PC-9 (cell line): ENCODE data around the gene PDE3A. TPM values are rescaled to one million over a fixed set of nuclear protein-coding genes. Genes with fewer than 3 reads are reported as not detected.

ENCODE experiments used
- BruUV-seq: library from RNA; stranded (reverse); fragments of 400-500 nt; replicated peaks from 2 replicates; lab custom pipeline; 2021; lab: Mats Ljungman, UMichigan
- CTCF ChIA-PET: fragments of 300-600 bp; sonication (Branson Sonifier 250); formaldehyde crosslinking; loops from one replicate; lab custom pipeline; 2022; ENCODE audit warnings: antibody characterized with exemption; lab: Charles Lee
- POLR2A ChIA-PET: fragments of 300-600 bp; sonication (Branson Sonifier 250); formaldehyde crosslinking; loops from one replicate; lab custom pipeline; 2022; ENCODE audit warnings: antibody characterized with exemption; ENCODE audit not compliant: unreplicated experiment; lab: Charles Lee
- DNase-seq, 2 experiments: peaks; one replicate each; pipeline versions ENCODE4 v3.0.0 to v3.0.0-alpha.2; 2015 to 2022; ENCODE audit warnings: mixed read lengths in 1 of 2
- H2AFZ ChIP-seq: fragments of 200-600 bp; sonication (generic); 2 replicates; pipeline ENCODE4 v1.8.1; 2017; ENCODE audit warnings: antibody characterized with exemption
- H3F3A ChIP-seq: fragments of 200-600 bp; sonication (generic); 2 replicates; pipeline ENCODE4 v1.8.1; 2017; ENCODE audit warnings: antibody characterized with exemption, mild to moderate bottlenecking, low read depth; ENCODE audit not compliant: insufficient read depth
- H3K27ac ChIP-seq: fragments of 200-600 bp; sonication (generic); 2 replicates; pipeline ENCODE4 v1.6.1; 2016; ENCODE audit warnings: mixed run types
- H3K27me3 ChIP-seq: fragments of 200-600 bp; sonication (generic); 2 replicates; pipeline ENCODE4 v1.6.1; 2016; ENCODE audit warnings: low read depth, mixed run types; ENCODE audit not compliant: insufficient read depth
- H3K36me3 ChIP-seq: fragments of 200-600 bp; sonication (generic); 2 replicates; pipeline ENCODE4 v1.6.1; 2016; ENCODE audit warnings: low read depth, mixed run types
- H3K4me1 ChIP-seq: fragments of 200-600 bp; sonication (generic); replicated peaks from 2 replicates; pipeline ENCODE4 v1.6.1; 2016; ENCODE audit warnings: mixed run types; ENCODE audit not compliant: insufficient read depth
- H3K4me2 ChIP-seq: fragments of 200-600 bp; sonication (generic); 2 replicates; pipeline ENCODE4 v1.6.1; 2017; ENCODE audit warnings: mixed run types
- H3K4me3 ChIP-seq: fragments of 200-600 bp; sonication (generic); 2 replicates; pipeline ENCODE4 v1.6.1; 2016; ENCODE audit warnings: mixed run types
- H3K79me2 ChIP-seq: fragments of 200-600 bp; sonication (generic); 2 replicates; pipeline ENCODE4 v1.6.1; 2017; ENCODE audit warnings: low read depth, mixed run types
- H3K9me2 ChIP-seq: fragments of 200-600 bp; sonication (generic); 2 replicates; pipeline ENCODE4 v1.8.1; 2017; ENCODE audit warnings: mild to moderate bottlenecking; ENCODE audit not compliant: insufficient read depth
- H3K9me3 ChIP-seq: fragments of 200-600 bp; sonication (generic); 2 replicates; pipeline ENCODE4 v1.8.1; 2016; ENCODE audit warnings: low read depth; ENCODE audit not compliant: insufficient read depth
- H4K20me1 ChIP-seq: fragments of 200-600 bp; sonication (generic); 2 replicates; pipeline ENCODE4 v1.8.1; 2017; ENCODE audit not compliant: insufficient read depth
- CTCF ChIP-seq: fragments of 200-600 bp; sonication (generic); conservative IDR thresholded peaks from 2 replicates; pipeline ENCODE4 v1.6.1; 2017; ENCODE audit warnings: mixed run types, antibody characterized with exemption, mild to moderate bottlenecking, moderate library complexity
- EZH2 ChIP-seq: fragments of 200-600 bp; sonication (generic); IDR thresholded peaks from 2 replicates; pipeline ENCODE4 v1.8.0; 2017; ENCODE audit warnings: antibody characterized with exemption, low read depth
- intact Hi-C: fragments of 100-400 bp; cut with micrococcal nuclease; formaldehyde crosslinking; loops from one replicate; pipeline ENCODE4 v1.10.0; 2022; ENCODE audit not compliant: unreplicated experiment
- total RNA-seq: library from RNA; stranded (reverse); gene quantifications from 2 replicates; pipeline ENCODE4 v1.2.3, GENCODE V29; 2021

PDE3A gene
- total RNA-seq, 1 experiment from 2014 or later: not detected

- Histone ChIP-seq H3K27ac (no peak overlapping the region), H4K20me1 (no peaks in the 10 kb centered on the region), H3K4me3 (no peak overlapping the region), H3K9me3 (no peaks in the 10 kb centered on the region), H3K79me2 (no peaks in the 10 kb centered on the region), H3K4me1 (no peaks in the 10 kb centered on the region), H3K4me2 (no peak overlapping the region), H2AFZ (no peak overlapping the region), H3K9me2 (no peaks in the 10 kb centered on the region), H3K27me3 (0 out of 2 replicates have a peak, but pooled peaks cover 4% of the 10 kb centered on the region), H3F3A (no peaks in the 10 kb centered on the region), H3K36me3 (no peaks in the 10 kb centered on the region)
- intact Hi-C loops: no loop called here
- ChIA-PET CTCF (no interaction called here), POLR2A (no interaction called here)
- TF ChIP-seq CTCF (no peak), EZH2 (no peak)
- no TSS peak for BruUV-seq
- DNase-seq: no peak
These were observed 155.3 kb downstream of the PDE3A start for GRCh38 chr12:20523658-20524057.

GRCh38 chr12:20524113-20524512 is 155.8 kb downstream of the PDE3A start:
- BruUV-seq: no TSS peak
- H3K27me3 ChIP-seq: 0 out of 2 replicates have a peak, but pooled peaks cover 4% of the 10 kb centered on the region
- no peaks in the 10 kb centered on the region for H3F3A ChIP-seq
- no peak overlapping the region for H2AFZ ChIP-seq
- no peaks in the 10 kb centered on the region for H3K36me3 ChIP-seq
- H3K27ac ChIP-seq: no peak overlapping the region
- TF ChIP-seq CTCF (no peak), EZH2 (no peak)
- intact Hi-C loops: no loop called here
- POLR2A ChIA-PET: no interaction called here
- no peaks in the 10 kb centered on the region for H3K79me2 ChIP-seq
- no peaks in the 10 kb centered on the region for H3K9me3 ChIP-seq
- no peaks in the 10 kb centered on the region for H3K9me2 ChIP-seq
- DNase-seq: no peak
- H3K4me1 ChIP-seq: no peaks in the 10 kb centered on the region
- no peak overlapping the region for H3K4me3 ChIP-seq
- CTCF ChIA-PET: no interaction called here
- H3K4me2 ChIP-seq: no peak overlapping the region
- no peaks in the 10 kb centered on the region for H4K20me1 ChIP-seq

GRCh38 chr12:20525064-20525610 is 156.8 kb downstream of the PDE3A start:
- H3K36me3 ChIP-seq: no peaks in the 10 kb centered on the region
- H4K20me1 ChIP-seq: no peaks in the 10 kb centered on the region
- H3K9me2 ChIP-seq: no peaks in the 10 kb centered on the region
- H2AFZ ChIP-seq: no peak overlapping the region
- no peak for DNase-seq
- H3K79me2 ChIP-seq: no peaks in the 10 kb centered on the region
- no peak overlapping the region for H3K27ac ChIP-seq
- no peaks in the 10 kb centered on the region for H3F3A ChIP-seq
- H3K4me2 ChIP-seq: no peak overlapping the region
- POLR2A ChIA-PET: no interaction called here
- intact Hi-C loops: no loop called here
- H3K27me3 ChIP-seq: 0 out of 2 replicates have a peak, but pooled peaks cover 3% of the 10 kb centered on the region
- CTCF ChIA-PET: no interaction called here
- H3K9me3 ChIP-seq: no peaks in the 10 kb centered on the region
- BruUV-seq: no TSS peak
- TF ChIP-seq EZH2: no peak
- no peak for TF ChIP-seq CTCF
- no peaks in the 10 kb centered on the region for H3K4me1 ChIP-seq
- H3K4me3 ChIP-seq: no peak overlapping the region
